PC-3 (cell line): ENCODE measurements around the gene GNL2. TPM values are rescaled to one million over a fixed set of nuclear protein-coding genes. Genes with fewer than 3 reads are reported as not detected.

Experiments used
- ATAC-seq: fragments of 200-7000 bp; cut with Tn5 transposase; 2 replicates; pipeline ENCODE4 v1.9.1; 2020; ENCODE audit warnings: mild to moderate bottlenecking, moderate library complexity
- BruUV-seq: library from RNA; stranded (reverse); fragments of 400-500 nt; replicated peaks from 2 replicates; lab custom pipeline; 2021; lab: Mats Ljungman, UMichigan
- CTCF ChIA-PET: fragments of 300-600 bp; sonication (Branson Sonifier 250); formaldehyde crosslinking; loops from one replicate; lab custom pipeline; 2022; ENCODE audit warnings: antibody characterized with exemption; lab: Charles Lee
- POLR2A ChIA-PET: fragments of 300-600 bp; sonication (Branson Sonifier 250); formaldehyde crosslinking; loops from one replicate; lab custom pipeline; 2022; ENCODE audit warnings: antibody characterized with exemption; ENCODE audit not compliant: unreplicated experiment; lab: Charles Lee
- DNase-seq: peaks from one replicate; pipeline ENCODE4 v3.0.0-alpha.2; 2015
- H2AFZ ChIP-seq: fragments of 300-600 bp; sonication (generic); 2 replicates; pipeline ENCODE4 v1.6.0; 2016; ENCODE audit warnings: antibody characterized with exemption, low read length
- H3F3A ChIP-seq: fragments of 300-600 bp; sonication (generic); one replicate; pipeline ENCODE4 v1.6.0; 2017; ENCODE audit warnings: antibody characterized with exemption, low read length, control low read depth, mild to moderate bottlenecking; ENCODE audit not compliant: unreplicated experiment
- H3K27ac ChIP-seq: fragments of 300-600 bp; sonication (generic); 2 replicates; pipeline ENCODE4 v1.5.1; 2016; ENCODE audit warnings: mild to moderate bottlenecking, low read length
- H3K27me3 ChIP-seq: fragments of 300-600 bp; sonication (generic); 2 replicates; pipeline ENCODE4 v1.6.1; 2016; ENCODE audit warnings: low read length, mixed read lengths
- H3K36me3 ChIP-seq: fragments of 300-600 bp; sonication (generic); 2 replicates; pipeline ENCODE4 v1.6.1; 2016; ENCODE audit warnings: low read depth, mixed run types, low read length, mixed read lengths
- H3K4me1 ChIP-seq: fragments of 300-600 bp; sonication (generic); 2 replicates; pipeline ENCODE4 v1.5.1; 2016; ENCODE audit warnings: low read length; ENCODE audit not compliant: insufficient read depth
- H3K4me2 ChIP-seq: fragments of 300-600 bp; sonication (generic); 2 replicates; pipeline ENCODE4 v1.6.0; 2016; ENCODE audit warnings: low read length
- H3K4me3 ChIP-seq: fragments of 300-600 bp; sonication (generic); 2 replicates; pipeline ENCODE4 v1.5.1; 2016; ENCODE audit warnings: mild to moderate bottlenecking, low read length, mixed read lengths
- H3K79me2 ChIP-seq: fragments of 300-600 bp; sonication (generic); 2 replicates; pipeline ENCODE4 v1.6.1; 2017; ENCODE audit warnings: low read length, mixed read lengths
- H3K9ac ChIP-seq: fragments of 300-600 bp; sonication (generic); 2 replicates; pipeline ENCODE4 v1.6.0; 2016; ENCODE audit warnings: mild to moderate bottlenecking, low read length
- H3K9me2 ChIP-seq: fragments of 300-600 bp; sonication (generic); replicated peaks from 2 replicates; pipeline ENCODE4 v1.6.1; 2016; ENCODE audit warnings: mixed run types, low read length, mixed read lengths
- H3K9me3 ChIP-seq: fragments of 300-600 bp; sonication (generic); 2 replicates; pipeline ENCODE4 v1.6.1; 2016; ENCODE audit warnings: low read length, mixed read lengths
- H4K20me1 ChIP-seq: fragments of 300-600 bp; sonication (generic); 2 replicates; pipeline ENCODE4 v1.6.1; 2016; ENCODE audit warnings: low read length, mixed read lengths
- CTCF ChIP-seq: fragments of 300-600 bp; sonication (generic); conservative IDR thresholded peaks from 2 replicates; pipeline ENCODE4 v1.5.1; 2017; ENCODE audit warnings: antibody characterized with exemption, low read depth, mild to moderate bottlenecking, low read length
- EZH2 ChIP-seq: fragments of 300-600 bp; sonication (generic); IDR thresholded peaks from one replicate; pipeline ENCODE4 v1.6.1; 2017; ENCODE audit warnings: antibody characterized with exemption, mild to moderate bottlenecking, low read length; ENCODE audit not compliant: unreplicated experiment
- EZH2phosphoT487 ChIP-seq: fragments of 300-600 bp; sonication (generic); IDR thresholded peaks from 2 replicates; pipeline ENCODE4 v1.6.1; 2018; ENCODE audit warnings: mild to moderate bottlenecking, antibody characterized with exemption, low read length, borderline replicate concordance
- intact Hi-C: fragments of 100-400 bp; cut with micrococcal nuclease; formaldehyde crosslinking; loops from 2 replicates; pipeline ENCODE4 v1.9.0; 2023
- total RNA-seq: library from RNA; depleted of rRNA; stranded (reverse); fragments of >200 nt; gene quantifications from 2 replicates; pipeline ENCODE4 v1.2.3, GENCODE V29; 2014

The GNL2 gene
- total RNA-seq, 1 experiment from 2014 or later, result 93.4 TPM

GRCh38 chr1:37609994-37610393 lies 14.3 kb upstream of the GNL2 start:
- H2AFZ ChIP-seq, result no peak overlapping the region
- intact Hi-C loops, result no loop called here
- POLR2A ChIA-PET, result no interaction called here
- DNase-seq, result no peak
- no peak for TF ChIP-seq EZH2phosphoT487
- no peak for TF ChIP-seq CTCF
- TF ChIP-seq EZH2, result no peak
- BruUV-seq, result no TSS peak
- ATAC-seq, result no peak
- H3K4me2 ChIP-seq, result no peak overlapping the region
- no peaks in the 10 kb centered on the region for H3K4me1 ChIP-seq
- H4K20me1 ChIP-seq, result no peaks in the 10 kb centered on the region
- no peak overlapping the region for H3K4me3 ChIP-seq
- H3K9ac ChIP-seq, result no peak overlapping the region
- no peaks in the 10 kb centered on the region for H3K9me3 ChIP-seq
- CTCF ChIA-PET, result no interaction called here
- no peaks in the 10 kb centered on the region for H3F3A ChIP-seq
- H3K27ac ChIP-seq, result no peak overlapping the region
- no peaks in the 10 kb centered on the region for H3K36me3 ChIP-seq
- no peaks in the 10 kb centered on the region for H3K79me2 ChIP-seq
- peaks cover 60% of the 10 kb centered on the region for H3K27me3 ChIP-seq
- no peaks in the 10 kb centered on the region for H3K9me2 ChIP-seq

GRCh38 chr1:37609002-37609401 lies 13.3 kb upstream of the GNL2 start:
- Histone ChIP-seq H3K9me2 (no peaks in the 10 kb centered on the region), H3K27ac (no peak overlapping the region), H3K27me3 (peaks cover 51% of the 10 kb centered on the region), H3K9ac (no peak overlapping the region), H3K79me2 (no peaks in the 10 kb centered on the region), H3K4me2 (no peak overlapping the region), H3K4me3 (no peak overlapping the region), H2AFZ (no peak overlapping the region), H3K4me1 (no peaks in the 10 kb centered on the region), H3F3A (no peaks in the 10 kb centered on the region), H3K9me3 (no peaks in the 10 kb centered on the region), H3K36me3 (no peaks in the 10 kb centered on the region), H4K20me1 (no peaks in the 10 kb centered on the region)
- DNase-seq (no peak), ATAC-seq (no peak)
- ChIA-PET CTCF (interaction anchor here (0.7 kb wide), 1 partner anchor 10 kb away, joined by 3 read pairs; no protein-coding TSS in a partner anchor), POLR2A (no interaction called here)
- no TSS peak for BruUV-seq
- intact Hi-C loops, result no loop called here
- no peak for TF ChIP-seq CTCF
- no peak for TF ChIP-seq EZH2phosphoT487
- no peak for TF ChIP-seq EZH2

GRCh38 chr1:37606481-37607263 lies 10.9 kb upstream of the GNL2 start:
- H3K27me3 ChIP-seq, result peaks cover 36% of the 10 kb centered on the region
- BruUV-seq, result no TSS peak
- no peaks in the 10 kb centered on the region for H3F3A ChIP-seq
- no peak overlapping the region for H3K9ac ChIP-seq
- H3K79me2 ChIP-seq, result no peaks in the 10 kb centered on the region
- H4K20me1 ChIP-seq, result no peaks in the 10 kb centered on the region
- no peak overlapping the region for H2AFZ ChIP-seq
- POLR2A ChIA-PET, result no interaction called here
- H3K9me2 ChIP-seq, result no peaks in the 10 kb centered on the region
- DNase-seq (no peak), ATAC-seq (no peak)
- no peak overlapping the region for H3K4me2 ChIP-seq
- CTCF ChIA-PET, result no interaction called here
- intact Hi-C loops, result no loop called here
- no peak overlapping the region for H3K27ac ChIP-seq
- no peaks in the 10 kb centered on the region for H3K4me1 ChIP-seq
- TF ChIP-seq CTCF (no peak), EZH2 (no peak), EZH2phosphoT487 (no peak)
- no peak overlapping the region for H3K4me3 ChIP-seq
- no peaks in the 10 kb centered on the region for H3K9me3 ChIP-seq
- no peaks in the 10 kb centered on the region for H3K36me3 ChIP-seq
